Nephron (organoid): Measurements from ENCODE around the gene CAPS.

Source experiments
- H3K27ac Mint-ChIP-seq, 3 experiments: 2 replicates each; pipeline ENCODE4 v1.8.0; 2020; ENCODE audit warnings: mixed read lengths in 3 of 3, mild to moderate bottlenecking in 2 of 3, moderate library complexity in 1 of 3
- H3K27me3 Mint-ChIP-seq: 2 replicates; pipeline ENCODE4 v1.8.0; 2021; ENCODE audit warnings: low read depth, mild to moderate bottlenecking, moderate library complexity, mixed read lengths
- H3K36me3 Mint-ChIP-seq: 2 replicates; pipeline ENCODE4 v1.8.0; 2020; ENCODE audit warnings: low read depth, mixed read lengths
- H3K4me1 Mint-ChIP-seq: 2 replicates; pipeline ENCODE4 v1.8.0; 2020; ENCODE audit warnings: mixed read lengths
- H3K4me3 Mint-ChIP-seq, 3 experiments: 2 replicates each; pipeline ENCODE4 v1.8.0; 2020; ENCODE audit warnings: mild to moderate bottlenecking in 3 of 3, mixed read lengths in 3 of 3, moderate library complexity in 2 of 3
- H3K9me3 Mint-ChIP-seq: 2 replicates; pipeline ENCODE4 v1.8.0; 2020; ENCODE audit warnings: mixed read lengths
- TF ChIP-seq, protein P1 (sequence below), 3 experiments: fragments of 200-600 bp; sonication (generic); IDR thresholded peaks; one replicate each; pipeline ENCODE4 v1.5.0; 2021; ENCODE audit warnings: antibody characterized with exemption in 3 of 3; ENCODE audit not compliant: unreplicated experiment in 3 of 3

The CAPS gene

DNA sequence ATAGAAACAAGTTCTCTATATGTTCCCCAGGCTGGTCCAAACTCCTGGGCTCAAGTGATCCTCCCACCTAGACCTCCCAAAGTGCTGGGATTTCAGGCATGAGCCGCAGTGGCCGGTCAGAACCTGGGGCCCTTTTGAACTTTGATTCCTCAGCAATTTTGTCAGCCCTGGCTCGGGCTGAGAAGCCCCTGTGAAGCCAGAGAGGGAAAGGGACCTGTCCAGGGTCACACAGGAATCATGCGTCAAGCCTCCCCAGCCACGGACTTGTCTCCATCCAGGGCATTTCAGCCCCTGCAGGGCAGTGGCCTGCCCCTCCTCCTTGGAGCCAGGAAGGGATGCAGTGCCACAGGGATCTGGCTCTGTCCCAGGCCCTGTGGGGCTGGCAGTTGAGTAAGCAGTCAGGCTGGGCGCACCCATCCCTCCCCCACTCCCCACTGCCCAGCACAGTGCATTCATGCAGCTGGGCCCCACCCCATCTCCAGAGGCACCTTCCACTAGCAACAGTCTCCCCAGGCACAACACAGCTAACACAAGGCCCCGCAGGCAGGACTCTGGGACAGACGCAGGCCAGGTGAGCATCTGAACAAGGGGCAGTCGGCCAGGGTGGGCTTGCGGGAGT lies at the start of gene CAPS:
CAPS (plus strand) TSS at position 516 of the 619 bp plus-strand sequence. CDS start 153 bp downstream, outside the sequence.
- Mint-ChIP-seq H3K9me3 (no peaks in the 10 kb centered on the region), H3K4me1 (no peaks in the 10 kb centered on the region), H3K27me3 (no peaks in the 10 kb centered on the region), H3K36me3 (peaks cover 16% of the 10 kb centered on the region), H3K27ac (peak within 1 kb of the TSS in 2 of 3 experiments; percentile 26 to 83), H3K4me3 (no peak within 1 kb of the TSS)
- TF ChIP-seq, protein P1, sequence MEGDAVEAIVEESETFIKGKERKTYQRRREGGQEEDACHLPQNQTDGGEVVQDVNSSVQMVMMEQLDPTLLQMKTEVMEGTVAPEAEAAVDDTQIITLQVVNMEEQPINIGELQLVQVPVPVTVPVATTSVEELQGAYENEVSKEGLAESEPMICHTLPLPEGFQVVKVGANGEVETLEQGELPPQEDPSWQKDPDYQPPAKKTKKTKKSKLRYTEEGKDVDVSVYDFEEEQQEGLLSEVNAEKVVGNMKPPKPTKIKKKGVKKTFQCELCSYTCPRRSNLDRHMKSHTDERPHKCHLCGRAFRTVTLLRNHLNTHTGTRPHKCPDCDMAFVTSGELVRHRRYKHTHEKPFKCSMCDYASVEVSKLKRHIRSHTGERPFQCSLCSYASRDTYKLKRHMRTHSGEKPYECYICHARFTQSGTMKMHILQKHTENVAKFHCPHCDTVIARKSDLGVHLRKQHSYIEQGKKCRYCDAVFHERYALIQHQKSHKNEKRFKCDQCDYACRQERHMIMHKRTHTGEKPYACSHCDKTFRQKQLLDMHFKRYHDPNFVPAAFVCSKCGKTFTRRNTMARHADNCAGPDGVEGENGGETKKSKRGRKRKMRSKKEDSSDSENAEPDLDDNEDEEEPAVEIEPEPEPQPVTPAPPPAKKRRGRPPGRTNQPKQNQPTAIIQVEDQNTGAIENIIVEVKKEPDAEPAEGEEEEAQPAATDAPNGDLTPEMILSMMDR (IDR thresholded peaks at IDR 0.05; ENCODE audit: unreplicated experiment in 3 of 3): no peak

GRCh38 chr19:5864725-5865486 lies 49.1 kb upstream of the CAPS start:
- H3K27ac Mint-ChIP-seq: no peak overlapping the region
- H3K4me1 Mint-ChIP-seq: no peaks in the 10 kb centered on the region
- TF ChIP-seq, protein P1 (IDR thresholded peaks at IDR 0.05; ENCODE audit: unreplicated experiment in 3 of 3): no peak
- no peaks in the 10 kb centered on the region for H3K9me3 Mint-ChIP-seq
- H3K4me3 Mint-ChIP-seq: no peak overlapping the region
- H3K27me3 Mint-ChIP-seq: peaks cover 14% of the 10 kb centered on the region
- no peaks in the 10 kb centered on the region for H3K36me3 Mint-ChIP-seq

GRCh38 chr19:5865772-5866171 lies 48.3 kb upstream of the CAPS start:
- Mint-ChIP-seq H3K27me3 (peaks cover 14% of the 10 kb centered on the region), H3K4me3 (no peak overlapping the region), H3K27ac (no peak overlapping the region), H3K9me3 (no peaks in the 10 kb centered on the region), H3K36me3 (no peaks in the 10 kb centered on the region), H3K4me1 (no peaks in the 10 kb centered on the region)
- TF ChIP-seq, protein P1 (IDR thresholded peaks at IDR 0.05; ENCODE audit: unreplicated experiment in 3 of 3): no peak

- no peaks in the 10 kb centered on the region for H3K9me3 Mint-ChIP-seq
- peak overlapping the region in 1 of 3 experiments; percentile 5 for H3K27ac Mint-ChIP-seq
- H3K27me3 Mint-ChIP-seq: peaks cover 17% of the 10 kb centered on the region
- TF ChIP-seq, protein P1 (IDR thresholded peaks at IDR 0.05; ENCODE audit: unreplicated experiment in 3 of 3): no peak
- H3K4me3 Mint-ChIP-seq: no peak overlapping the region
- H3K36me3 Mint-ChIP-seq: no peaks in the 10 kb centered on the region
- H3K4me1 Mint-ChIP-seq: no peaks in the 10 kb centered on the region
Measured at GRCh38 chr19:5867201-5868136, 46.6 kb upstream of the CAPS start.

DNA sequence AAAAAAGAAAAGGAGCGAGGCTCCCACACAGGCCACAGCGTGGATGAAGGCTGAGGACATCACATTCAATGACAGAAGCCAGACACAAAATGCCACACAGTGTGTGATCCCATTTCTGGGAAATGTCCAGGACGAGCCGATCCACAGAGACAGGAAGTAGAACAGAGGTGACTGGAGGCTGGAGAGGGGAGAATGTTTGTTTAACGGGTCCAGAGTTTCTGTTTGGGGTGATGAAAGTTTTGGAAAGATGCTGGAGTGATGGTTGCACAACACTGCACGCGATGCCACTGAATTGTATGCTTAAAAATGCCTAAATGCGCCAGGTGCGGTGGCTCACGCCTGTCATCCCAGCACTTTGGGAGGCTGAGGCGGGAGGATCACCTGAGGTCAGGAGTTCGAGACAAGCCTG lies 43.1 kb upstream of the CAPS start:
- no peak overlapping the region for H3K4me3 Mint-ChIP-seq
- no peak overlapping the region for H3K27ac Mint-ChIP-seq
- H3K4me1 Mint-ChIP-seq: no peaks in the 10 kb centered on the region
- TF ChIP-seq, protein P1 (IDR thresholded peaks at IDR 0.05; ENCODE audit: unreplicated experiment in 3 of 3): no peak
- no peaks in the 10 kb centered on the region for H3K36me3 Mint-ChIP-seq
- peaks cover 6% of the 10 kb centered on the region for H3K27me3 Mint-ChIP-seq
- H3K9me3 Mint-ChIP-seq: no peaks in the 10 kb centered on the region
